OCI-LY3 (cell line): ENCODE measurements around the gene PFN1.

ENCODE experiments used
- EZH2phosphoT487 ChIP-seq: fragments of 200-600 bp; shearing (Covaris generic); IDR thresholded peaks from 2 replicates; pipeline ENCODE4 v1.6.1; 2018; ENCODE audit warnings: antibody characterized with exemption, mixed run types, low read depth
- TF ChIP-seq, protein P1 (sequence below): fragments of 200-600, 300-600 bp; sonication (generic); IDR thresholded peaks from 2 replicates; pipeline ENCODE4 v1.5.1; 2014; ENCODE audit warnings: antibody characterized with exemption, low read length, low read depth

DNA sequence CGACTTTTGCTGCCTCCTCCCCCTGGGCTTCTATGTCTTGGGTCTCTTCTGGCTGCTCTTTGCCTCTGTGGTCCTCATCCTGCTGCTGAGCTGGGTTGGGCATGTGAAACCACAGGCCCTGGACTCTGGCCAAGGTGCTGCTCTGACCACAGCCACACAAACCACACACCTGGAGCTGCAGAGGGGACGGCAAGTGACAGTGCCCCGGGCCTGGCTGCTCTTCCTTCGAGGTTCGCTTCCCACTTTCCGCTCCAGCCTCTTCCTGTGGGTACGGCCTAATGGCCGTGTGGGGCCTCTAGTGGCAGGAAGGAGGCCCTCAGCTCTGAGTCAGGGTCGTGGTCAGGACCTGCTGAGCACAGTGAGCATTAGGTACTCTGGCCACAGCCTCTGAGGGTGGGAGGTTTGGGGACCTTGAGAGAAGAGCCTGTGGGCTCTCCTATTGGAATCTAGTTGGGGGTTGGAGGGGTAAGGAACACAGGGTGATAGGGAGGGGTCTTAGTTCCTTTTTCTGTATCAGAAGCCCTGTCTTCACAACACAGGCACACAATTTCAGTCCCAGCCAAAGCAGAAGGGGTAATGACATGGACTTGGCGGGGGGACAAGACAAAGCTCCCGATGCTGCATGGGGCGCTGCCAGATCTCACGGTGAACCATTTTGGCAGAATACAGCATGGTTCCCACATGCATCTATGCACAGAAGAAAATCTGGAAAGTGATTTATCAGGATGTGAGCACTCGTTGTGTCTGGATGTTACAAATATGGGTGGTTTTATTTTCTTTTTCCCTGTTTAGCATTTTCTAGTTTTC, 14.0 kb downstream of the PFN1 start:
- TF ChIP-seq, protein P1, sequence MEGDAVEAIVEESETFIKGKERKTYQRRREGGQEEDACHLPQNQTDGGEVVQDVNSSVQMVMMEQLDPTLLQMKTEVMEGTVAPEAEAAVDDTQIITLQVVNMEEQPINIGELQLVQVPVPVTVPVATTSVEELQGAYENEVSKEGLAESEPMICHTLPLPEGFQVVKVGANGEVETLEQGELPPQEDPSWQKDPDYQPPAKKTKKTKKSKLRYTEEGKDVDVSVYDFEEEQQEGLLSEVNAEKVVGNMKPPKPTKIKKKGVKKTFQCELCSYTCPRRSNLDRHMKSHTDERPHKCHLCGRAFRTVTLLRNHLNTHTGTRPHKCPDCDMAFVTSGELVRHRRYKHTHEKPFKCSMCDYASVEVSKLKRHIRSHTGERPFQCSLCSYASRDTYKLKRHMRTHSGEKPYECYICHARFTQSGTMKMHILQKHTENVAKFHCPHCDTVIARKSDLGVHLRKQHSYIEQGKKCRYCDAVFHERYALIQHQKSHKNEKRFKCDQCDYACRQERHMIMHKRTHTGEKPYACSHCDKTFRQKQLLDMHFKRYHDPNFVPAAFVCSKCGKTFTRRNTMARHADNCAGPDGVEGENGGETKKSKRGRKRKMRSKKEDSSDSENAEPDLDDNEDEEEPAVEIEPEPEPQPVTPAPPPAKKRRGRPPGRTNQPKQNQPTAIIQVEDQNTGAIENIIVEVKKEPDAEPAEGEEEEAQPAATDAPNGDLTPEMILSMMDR: no peak
- TF ChIP-seq EZH2phosphoT487: no peak
